DOHH2 (cell line): ENCODE measurements around the gene SRC.

Source experiments
- EZH2phosphoT487 ChIP-seq: fragments of 200-600 bp; sonication (generic); IDR thresholded peaks from 2 replicates; pipeline ENCODE4 v1.6.1; 2017; ENCODE audit warnings: borderline replicate concordance, mild to moderate bottlenecking, antibody characterized with exemption, low read length, moderate library complexity, mixed read lengths
- TF ChIP-seq, protein P1 (sequence below): fragments of 200-600 bp; sonication (generic); IDR thresholded peaks from one replicate; pipeline ENCODE4 v1.5.1; 2014; ENCODE audit warnings: antibody characterized with exemption, mild to moderate bottlenecking, low read depth, low read length; ENCODE audit not compliant: poor library complexity, severe bottlenecking

GRCh38 chr20:37450344-37450743, 104.4 kb downstream of the SRC start:
- TF ChIP-seq, protein P1, sequence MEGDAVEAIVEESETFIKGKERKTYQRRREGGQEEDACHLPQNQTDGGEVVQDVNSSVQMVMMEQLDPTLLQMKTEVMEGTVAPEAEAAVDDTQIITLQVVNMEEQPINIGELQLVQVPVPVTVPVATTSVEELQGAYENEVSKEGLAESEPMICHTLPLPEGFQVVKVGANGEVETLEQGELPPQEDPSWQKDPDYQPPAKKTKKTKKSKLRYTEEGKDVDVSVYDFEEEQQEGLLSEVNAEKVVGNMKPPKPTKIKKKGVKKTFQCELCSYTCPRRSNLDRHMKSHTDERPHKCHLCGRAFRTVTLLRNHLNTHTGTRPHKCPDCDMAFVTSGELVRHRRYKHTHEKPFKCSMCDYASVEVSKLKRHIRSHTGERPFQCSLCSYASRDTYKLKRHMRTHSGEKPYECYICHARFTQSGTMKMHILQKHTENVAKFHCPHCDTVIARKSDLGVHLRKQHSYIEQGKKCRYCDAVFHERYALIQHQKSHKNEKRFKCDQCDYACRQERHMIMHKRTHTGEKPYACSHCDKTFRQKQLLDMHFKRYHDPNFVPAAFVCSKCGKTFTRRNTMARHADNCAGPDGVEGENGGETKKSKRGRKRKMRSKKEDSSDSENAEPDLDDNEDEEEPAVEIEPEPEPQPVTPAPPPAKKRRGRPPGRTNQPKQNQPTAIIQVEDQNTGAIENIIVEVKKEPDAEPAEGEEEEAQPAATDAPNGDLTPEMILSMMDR: no peak
- TF ChIP-seq EZH2phosphoT487: no peak
